Peyer's patch (tissue), 4 donors: ENCODE results near the gene PDE3A.

ENCODE experiments used
- POLR2A ChIP-seq, 2 donors: fragments of 450-650 bp; IDR thresholded peaks; one replicate each; pipeline ENCODE4 v1.5.1; 2017; ENCODE audit warnings: antibody characterized with exemption in 2 of 2, mild to moderate bottlenecking in 2 of 2, moderate library complexity in 2 of 2
- TF ChIP-seq, protein P1 (sequence below), 6 experiments: fragments of 450-650 bp in 4 of 6; fragments of 200-600 bp in 2 of 6; sonication (generic) in 1 of 6; IDR thresholded peaks; one replicate each; pipeline ENCODE4 v1.5.1; 2017 to 2019; ENCODE audit warnings: antibody characterized with exemption in 6 of 6, mild to moderate bottlenecking in 3 of 6, moderate library complexity in 1 of 6

DNA sequence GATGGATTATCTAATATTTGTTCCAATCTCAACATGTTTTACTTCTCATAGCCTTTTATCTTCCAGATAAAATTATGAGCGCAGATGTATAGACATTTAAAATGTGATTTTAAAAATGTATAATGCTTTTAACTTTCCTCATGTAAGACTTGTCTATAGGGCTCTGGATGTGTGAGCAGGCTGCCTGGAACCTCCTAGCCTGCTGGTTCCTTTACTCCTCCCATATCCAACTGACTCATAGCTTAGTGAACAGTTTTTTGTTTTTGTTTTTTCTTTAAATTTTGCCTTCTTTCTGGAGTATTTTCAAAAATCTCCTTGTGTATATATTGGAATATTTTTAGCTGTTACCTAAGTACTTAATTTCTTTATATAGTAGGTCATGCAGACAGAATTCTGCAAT is 115.4 kb downstream of the PDE3A start:
- TF ChIP-seq, protein P1, sequence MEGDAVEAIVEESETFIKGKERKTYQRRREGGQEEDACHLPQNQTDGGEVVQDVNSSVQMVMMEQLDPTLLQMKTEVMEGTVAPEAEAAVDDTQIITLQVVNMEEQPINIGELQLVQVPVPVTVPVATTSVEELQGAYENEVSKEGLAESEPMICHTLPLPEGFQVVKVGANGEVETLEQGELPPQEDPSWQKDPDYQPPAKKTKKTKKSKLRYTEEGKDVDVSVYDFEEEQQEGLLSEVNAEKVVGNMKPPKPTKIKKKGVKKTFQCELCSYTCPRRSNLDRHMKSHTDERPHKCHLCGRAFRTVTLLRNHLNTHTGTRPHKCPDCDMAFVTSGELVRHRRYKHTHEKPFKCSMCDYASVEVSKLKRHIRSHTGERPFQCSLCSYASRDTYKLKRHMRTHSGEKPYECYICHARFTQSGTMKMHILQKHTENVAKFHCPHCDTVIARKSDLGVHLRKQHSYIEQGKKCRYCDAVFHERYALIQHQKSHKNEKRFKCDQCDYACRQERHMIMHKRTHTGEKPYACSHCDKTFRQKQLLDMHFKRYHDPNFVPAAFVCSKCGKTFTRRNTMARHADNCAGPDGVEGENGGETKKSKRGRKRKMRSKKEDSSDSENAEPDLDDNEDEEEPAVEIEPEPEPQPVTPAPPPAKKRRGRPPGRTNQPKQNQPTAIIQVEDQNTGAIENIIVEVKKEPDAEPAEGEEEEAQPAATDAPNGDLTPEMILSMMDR (IDR thresholded peaks at IDR 0.05) = no peak
- TF ChIP-seq POLR2A (IDR thresholded peaks at IDR 0.05) = no peak
